H9 (cell line): Measurements from ENCODE around the gene C1orf146. TPM values are rescaled to one million over a fixed set of nuclear protein-coding genes. Genes with fewer than 3 reads are reported as not detected.
A peak's percentile ranks its signal among the peaks of the same experiment; 100 is the strongest.

ENCODE experiments used
- DNase-seq: peaks from one replicate; pipeline ENCODE4 v3.0.0-alpha.2; 2017
- H2AFZ ChIP-seq: one replicate; pipeline ENCODE4 v1.6.1; 2013; ENCODE audit warnings: mild to moderate bottlenecking, low read length, control low read depth, moderate library complexity
- H2AK5ac ChIP-seq: 2 replicates; pipeline ENCODE4 v1.6.1; 2013; ENCODE audit warnings: low read length, control low read depth, mixed read lengths; ENCODE audit not compliant: insufficient read length
- H2BK120ac ChIP-seq: one replicate; pipeline ENCODE4 v1.6.1; 2013; ENCODE audit warnings: low read depth, mild to moderate bottlenecking, low read length, control low read depth, inconsistent platforms; ENCODE audit not compliant: poor library complexity, severe bottlenecking
- H2BK12ac ChIP-seq: 2 replicates; pipeline ENCODE4 v1.6.1; 2013; ENCODE audit warnings: low read length, control low read depth, mixed read lengths, low read depth; ENCODE audit not compliant: insufficient read length
- H2BK15ac ChIP-seq: 2 replicates; pipeline ENCODE4 v1.6.1; 2013; ENCODE audit warnings: low read depth, low read length, control low read depth
- H2BK20ac ChIP-seq: one replicate; pipeline ENCODE4 v1.6.1; 2013; ENCODE audit warnings: low read depth, mild to moderate bottlenecking, low read length, control low read depth, inconsistent platforms; ENCODE audit not compliant: poor library complexity, severe bottlenecking
- H2BK5ac ChIP-seq: 2 replicates; pipeline ENCODE4 v1.6.1; 2013; ENCODE audit warnings: low read length, control low read depth, mixed read lengths; ENCODE audit not compliant: insufficient read length
- H3K14ac ChIP-seq: 2 replicates; pipeline ENCODE4 v1.6.1; 2013; ENCODE audit warnings: low read length, control low read depth; ENCODE audit not compliant: insufficient read depth
- H3K18ac ChIP-seq: 2 replicates; pipeline ENCODE4 v1.6.1; 2013; ENCODE audit warnings: low read depth, mild to moderate bottlenecking, mixed read lengths, low read length, control low read depth; ENCODE audit not compliant: insufficient read length
- H3K23ac ChIP-seq: 2 replicates; pipeline ENCODE4 v1.6.1; 2013; ENCODE audit warnings: low read length, control low read depth, mixed read lengths, low read depth; ENCODE audit not compliant: insufficient read length
- H3K23me2 ChIP-seq: 2 replicates; pipeline ENCODE4 v1.6.1; 2013; ENCODE audit warnings: low read depth, mild to moderate bottlenecking, mixed read lengths, low read length, control low read depth; ENCODE audit not compliant: insufficient read length, poor library complexity, severe bottlenecking
- H3K27ac ChIP-seq: 2 replicates; pipeline ENCODE4 v1.5.1; 2013; ENCODE audit warnings: low read length, control low read depth, mixed read lengths, low read depth; ENCODE audit not compliant: insufficient read length
- H3K27me3 ChIP-seq: 2 replicates; pipeline ENCODE4 v1.6.1; 2013; ENCODE audit warnings: low read length, control low read depth, inconsistent platforms; ENCODE audit not compliant: insufficient read depth
- H3K4ac ChIP-seq: 2 replicates; pipeline ENCODE4 v1.6.1; 2013; ENCODE audit warnings: low read depth, mild to moderate bottlenecking, control low read depth, inconsistent platforms, low read length, moderate library complexity
- H3K4me1 ChIP-seq: 2 replicates; pipeline ENCODE4 v1.6.1; 2013; ENCODE audit warnings: low read length, control low read depth, inconsistent platforms; ENCODE audit not compliant: insufficient read depth
- H3K4me2 ChIP-seq: 2 replicates; pipeline ENCODE4 v1.6.1; 2013; ENCODE audit warnings: low read length, control low read depth, mixed read lengths; ENCODE audit not compliant: insufficient read length, insufficient read depth
- H3K56ac ChIP-seq: 2 replicates; pipeline ENCODE4 v1.6.1; 2013; ENCODE audit warnings: low read depth, mild to moderate bottlenecking, mixed read lengths, low read length, control low read depth; ENCODE audit not compliant: insufficient read length
- H3K79me1 ChIP-seq: 2 replicates; pipeline ENCODE4 v1.6.1; 2013; ENCODE audit warnings: low read depth, mild to moderate bottlenecking, moderate library complexity, low read length, control low read depth, inconsistent platforms; ENCODE audit not compliant: insufficient read depth, poor library complexity, severe bottlenecking
- H3K79me2 ChIP-seq: 2 replicates; pipeline ENCODE4 v1.6.1; 2013; ENCODE audit warnings: low read length, control low read depth, inconsistent platforms; ENCODE audit not compliant: insufficient read depth
- H3K9ac ChIP-seq: 2 replicates; pipeline ENCODE4 v1.6.1; 2013; ENCODE audit warnings: low read length, control low read depth, mixed read lengths; ENCODE audit not compliant: insufficient read length; ENCODE audit errors: extremely low read depth
- H3K9me3 ChIP-seq: one replicate; pipeline ENCODE4 v1.6.1; 2013; ENCODE audit warnings: low read depth, low read length, inconsistent platforms; ENCODE audit not compliant: control insufficient read depth
- H3T11ph ChIP-seq: one replicate; pipeline ENCODE4 v1.6.1; 2013; ENCODE audit warnings: mild to moderate bottlenecking, low read length, control low read depth, inconsistent platforms
- H4K20me1 ChIP-seq: one replicate; pipeline ENCODE4 v1.6.1; 2013; ENCODE audit not compliant: control insufficient read depth, insufficient read length, insufficient read depth
- H4K5ac ChIP-seq: 2 replicates; pipeline ENCODE4 v1.6.1; 2013; ENCODE audit warnings: low read depth, mild to moderate bottlenecking, mixed read lengths, low read length, control low read depth; ENCODE audit not compliant: insufficient read length
- H4K8ac ChIP-seq: replicated peaks from 2 replicates; pipeline ENCODE4 v1.6.1; 2013; ENCODE audit warnings: low read length, control low read depth, mixed read lengths, low read depth; ENCODE audit not compliant: insufficient read length
- H4K91ac ChIP-seq: 2 replicates; pipeline ENCODE4 v1.6.1; 2013; ENCODE audit warnings: low read depth, mild to moderate bottlenecking, moderate library complexity, mixed read lengths, low read length, control low read depth; ENCODE audit not compliant: insufficient read length
- H3K27ac Mint-ChIP-seq, 3 experiments: 2 replicates in 2 of 3; 3 replicates in 1 of 3; pipeline ENCODE4 v1.8.0; 2020 to 2021; ENCODE audit warnings: mixed read lengths in 3 of 3, mild to moderate bottlenecking in 1 of 3, moderate library complexity in 1 of 3
- H3K27me3 Mint-ChIP-seq: 2 replicates; pipeline ENCODE4 v1.8.0; 2021; ENCODE audit warnings: low read depth, mild to moderate bottlenecking, moderate library complexity, mixed read lengths
- H3K36me3 Mint-ChIP-seq, 3 experiments: 2 replicates in 2 of 3; 3 replicates in 1 of 3; pipeline ENCODE4 v1.8.0; 2020 to 2021; ENCODE audit warnings: low read depth in 3 of 3, mixed read lengths in 3 of 3; ENCODE audit not compliant: insufficient read depth in 1 of 3
- H3K4me1 Mint-ChIP-seq, 2 experiments: 2 replicates each; pipeline ENCODE4 v1.8.0; 2020; ENCODE audit warnings: mixed read lengths in 2 of 2
- H3K4me3 Mint-ChIP-seq, 2 experiments: 2 replicates in 1 of 2; 3 replicates in 1 of 2; pipeline ENCODE4 v1.8.0; 2020 to 2021; ENCODE audit warnings: mild to moderate bottlenecking in 2 of 2, mixed read lengths in 2 of 2, moderate library complexity in 1 of 2
- H3K9me3 Mint-ChIP-seq, 2 experiments: 2 replicates in 1 of 2; 3 replicates in 1 of 2; pipeline ENCODE4 v1.8.0; 2020; ENCODE audit warnings: mild to moderate bottlenecking in 2 of 2, mixed read lengths in 2 of 2, moderate library complexity in 1 of 2
- WGBS: extraction: QIAGEN DNeasy Blood & Tissue Kit; methylation state at CpG from one replicate; pipeline ENCODE4 v1.1.7; 2013; ENCODE audit warnings: missing lambda C conversion rate, low lambda C conversion rate, mixed read lengths; ENCODE audit not compliant: insufficient read length; ENCODE audit errors: extremely low coverage; 5-methylcytosine and 5-hydroxymethylcytosine counted together
- total RNA-seq: library from RNA; stranded (reverse); gene quantifications from 2 replicates; pipeline ENCODE4 v1.2.1, GENCODE V29; 2021
- TF ChIP-seq, protein P1 (sequence below): fragments of 200-600 bp; sonication (generic); conservative IDR thresholded peaks from 3 replicates; pipeline ENCODE4 v1.8.0; 2021; ENCODE audit warnings: antibody characterized with exemption, mild to moderate bottlenecking

Gene C1orf146
- total RNA-seq, 1 experiment from 2014 or later, result not detected

DNA sequence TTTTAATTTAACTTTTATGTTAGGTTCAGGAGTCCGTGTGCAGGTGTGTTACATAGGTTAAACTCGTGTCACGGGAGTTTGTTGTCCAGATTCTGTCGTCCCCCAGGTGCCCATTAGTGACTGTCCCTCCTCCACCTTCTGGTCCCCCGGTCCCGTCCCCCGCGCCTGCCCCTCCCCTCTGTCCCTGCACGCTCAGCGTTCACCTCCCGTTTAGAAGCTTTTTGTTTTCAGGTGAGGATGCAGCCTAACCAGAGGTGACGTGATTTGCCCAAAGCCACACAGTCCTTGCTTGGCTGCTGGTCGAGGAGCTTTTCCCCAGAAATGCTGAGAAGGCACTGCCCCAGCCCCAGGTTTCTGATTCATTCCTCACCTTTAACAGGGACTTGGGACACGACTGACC lies 844 bp downstream of the C1orf146 start:
- Histone ChIP-seq H3K23ac (no peak overlapping the region), H3K9ac (no peak overlapping the region)
- WGBS, result no CpG with 5 or more reads among the region's 14 CpGs

More for the DNA sequence above, 844 bp downstream of the C1orf146 start:
- no peak overlapping the region for H2BK12ac ChIP-seq
- H2BK20ac ChIP-seq, result no peak overlapping the region
- no peak overlapping the region for H3K18ac ChIP-seq
- H3K14ac ChIP-seq, result no peak overlapping the region
- H2BK120ac ChIP-seq, result no peak overlapping the region
- H3K4me2 ChIP-seq, result no peak overlapping the region
- H3K4me1 ChIP-seq, result no peaks in the 10 kb centered on the region
- Mint-ChIP-seq H3K27ac (no peak overlapping the region), H3K36me3 (no peaks in the 10 kb centered on the region; a peak in 1 of 7 replicates), H3K4me1 (peaks cover 0 to 2% of the 10 kb centered on the region in 2 experiments; a peak in 2 of 4 replicates), H3K4me3 (no peak overlapping the region), H3K9me3 (no peaks in the 10 kb centered on the region), H3K27me3 (no peaks in the 10 kb centered on the region)
- peak; percentile 34 for DNase-seq
- no peak overlapping the region for H2BK15ac ChIP-seq
- H3K27ac ChIP-seq, result no peak overlapping the region
- peak overlapping the region; percentile 40 for H2AFZ ChIP-seq
- H3K79me2 ChIP-seq, result no peaks in the 10 kb centered on the region
- H3K23me2 ChIP-seq, result no peaks in the 10 kb centered on the region
- H4K20me1 ChIP-seq, result no peaks in the 10 kb centered on the region
- no peak overlapping the region for H4K91ac ChIP-seq
- no peak overlapping the region for H2BK5ac ChIP-seq
- H2AK5ac ChIP-seq, result no peak overlapping the region
- no peaks in the 10 kb centered on the region for H3K9me3 ChIP-seq
- no peak overlapping the region for H4K5ac ChIP-seq
- TF ChIP-seq, protein P1, sequence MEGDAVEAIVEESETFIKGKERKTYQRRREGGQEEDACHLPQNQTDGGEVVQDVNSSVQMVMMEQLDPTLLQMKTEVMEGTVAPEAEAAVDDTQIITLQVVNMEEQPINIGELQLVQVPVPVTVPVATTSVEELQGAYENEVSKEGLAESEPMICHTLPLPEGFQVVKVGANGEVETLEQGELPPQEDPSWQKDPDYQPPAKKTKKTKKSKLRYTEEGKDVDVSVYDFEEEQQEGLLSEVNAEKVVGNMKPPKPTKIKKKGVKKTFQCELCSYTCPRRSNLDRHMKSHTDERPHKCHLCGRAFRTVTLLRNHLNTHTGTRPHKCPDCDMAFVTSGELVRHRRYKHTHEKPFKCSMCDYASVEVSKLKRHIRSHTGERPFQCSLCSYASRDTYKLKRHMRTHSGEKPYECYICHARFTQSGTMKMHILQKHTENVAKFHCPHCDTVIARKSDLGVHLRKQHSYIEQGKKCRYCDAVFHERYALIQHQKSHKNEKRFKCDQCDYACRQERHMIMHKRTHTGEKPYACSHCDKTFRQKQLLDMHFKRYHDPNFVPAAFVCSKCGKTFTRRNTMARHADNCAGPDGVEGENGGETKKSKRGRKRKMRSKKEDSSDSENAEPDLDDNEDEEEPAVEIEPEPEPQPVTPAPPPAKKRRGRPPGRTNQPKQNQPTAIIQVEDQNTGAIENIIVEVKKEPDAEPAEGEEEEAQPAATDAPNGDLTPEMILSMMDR, result no peak
- H3K4ac ChIP-seq, result no peak overlapping the region
- H3K79me1 ChIP-seq, result no peaks in the 10 kb centered on the region
- peak overlapping the region; percentile 67 for H4K8ac ChIP-seq
- no peaks in the 10 kb centered on the region for H3K27me3 ChIP-seq
- no peak overlapping the region for H3T11ph ChIP-seq
- H3K56ac ChIP-seq, result no peak overlapping the region
